Activated CD8-positive, alpha-beta T cell treated with anti-CD3 and anti-CD28 coated beads for 36 hours (primary cell): Measurements from ENCODE around the gene UBASH3A. TPM values are rescaled to one million over a fixed set of nuclear protein-coding genes. Genes with fewer than 3 reads are reported as not detected.
A peak's percentile ranks its signal among the peaks of the same experiment; 100 is the strongest.

Experiments
- ATAC-seq: fragments of 200-7000 bp; cut with Tn5 transposase; one replicate; pipeline ENCODE4 v1.10.0; 2021; ENCODE audit warnings: mild to moderate bottlenecking, moderate library complexity
- CTCF ChIA-PET: fragments of 350-600 bp; sonication (Branson Sonifier 250); formaldehyde crosslinking; loops from one replicate; lab custom pipeline; 2021; ENCODE audit warnings: antibody characterized with exemption; lab: Charles Lee
- POLR2A ChIA-PET: fragments of 350-600 bp; sonication (Branson Sonifier 250); formaldehyde crosslinking; loops from one replicate; lab custom pipeline; 2021; ENCODE audit warnings: antibody characterized with exemption; lab: Charles Lee
- DNase-seq: peaks from one replicate; pipeline ENCODE4 v3.0.0-alpha.2; 2020
- H3K27ac Mint-ChIP-seq: one replicate; pipeline ENCODE4 v1.8.0; 2021; ENCODE audit warnings: mild to moderate bottlenecking, mixed read lengths
- H3K27me3 Mint-ChIP-seq: one replicate; pipeline ENCODE4 v1.8.0; 2021; ENCODE audit warnings: mixed read lengths
- H3K36me3 Mint-ChIP-seq: one replicate; pipeline ENCODE4 v1.8.0; 2021; ENCODE audit warnings: low read depth, mixed read lengths
- H3K4me1 Mint-ChIP-seq: one replicate; pipeline ENCODE4 v1.8.0; 2021; ENCODE audit warnings: low read depth, mixed read lengths
- H3K4me3 Mint-ChIP-seq: one replicate; pipeline ENCODE4 v1.8.0; 2021; ENCODE audit warnings: mild to moderate bottlenecking, moderate library complexity, mixed read lengths
- H3K9me3 Mint-ChIP-seq: one replicate; pipeline ENCODE4 v1.8.0; 2021; ENCODE audit warnings: mixed read lengths
- intact Hi-C: fragments of 100-400 bp; cut with micrococcal nuclease; formaldehyde crosslinking; loops from one replicate; pipeline ENCODE4 v1.10.0; 2022
- total RNA-seq, 2 experiments: library from RNA; stranded (reverse); gene quantifications; one replicate each; pipeline ENCODE4 v1.2.3, GENCODE V29; 2021
- TF ChIP-seq, protein P1 (sequence below): fragments of 200-600 bp; IDR thresholded peaks from one replicate; pipeline ENCODE4 v1.8.0; 2022; ENCODE audit warnings: antibody characterized with exemption, mild to moderate bottlenecking

Gene UBASH3A
- total RNA-seq, 2 experiments from 2014 or later: 48.7 to 52.9 TPM

DNA sequence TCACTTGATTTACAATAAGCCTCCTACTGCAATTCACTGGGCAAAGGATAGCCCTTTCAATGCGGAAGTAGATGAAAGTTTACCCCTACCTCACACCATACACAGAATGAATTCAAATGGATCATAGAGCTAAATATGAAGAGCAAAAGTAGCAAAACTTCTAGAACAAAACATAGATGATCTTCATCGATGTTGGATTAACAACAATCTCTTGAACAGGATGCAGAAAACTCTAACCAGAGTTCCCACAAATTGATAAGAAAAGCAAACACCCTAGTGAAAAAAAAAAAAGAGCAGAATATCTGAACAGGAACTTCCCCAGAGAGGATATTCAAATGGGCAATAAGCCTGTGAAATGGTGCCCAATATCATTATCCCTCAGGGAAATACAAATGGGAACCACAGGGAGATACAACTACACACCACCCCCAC is 1.9 kb upstream of the UBASH3A start:
- ChIA-PET POLR2A (interaction anchor here (1.4 to 9.3 kb wide), 4 partner anchors 9 to 29 kb away, joined by 4 to 133 read pairs (median 65); no protein-coding TSS in a partner anchor), CTCF (interaction anchor here (4.5 kb wide), 1 partner anchor 8 kb away, joined by 23 read pairs; no protein-coding TSS in a partner anchor)
- Mint-ChIP-seq H3K36me3 (peaks cover 78% of the 10 kb centered on the region), H3K9me3 (peaks cover 8% of the 10 kb centered on the region), H3K27me3 (no peaks in the 10 kb centered on the region), H3K27ac (peak overlapping the region; percentile 87), H3K4me3 (peak overlapping the region; percentile 96), H3K4me1 (peaks cover 49% of the 10 kb centered on the region)
- DNase-seq (no peak), ATAC-seq (no peak)
- TF ChIP-seq, protein P1, sequence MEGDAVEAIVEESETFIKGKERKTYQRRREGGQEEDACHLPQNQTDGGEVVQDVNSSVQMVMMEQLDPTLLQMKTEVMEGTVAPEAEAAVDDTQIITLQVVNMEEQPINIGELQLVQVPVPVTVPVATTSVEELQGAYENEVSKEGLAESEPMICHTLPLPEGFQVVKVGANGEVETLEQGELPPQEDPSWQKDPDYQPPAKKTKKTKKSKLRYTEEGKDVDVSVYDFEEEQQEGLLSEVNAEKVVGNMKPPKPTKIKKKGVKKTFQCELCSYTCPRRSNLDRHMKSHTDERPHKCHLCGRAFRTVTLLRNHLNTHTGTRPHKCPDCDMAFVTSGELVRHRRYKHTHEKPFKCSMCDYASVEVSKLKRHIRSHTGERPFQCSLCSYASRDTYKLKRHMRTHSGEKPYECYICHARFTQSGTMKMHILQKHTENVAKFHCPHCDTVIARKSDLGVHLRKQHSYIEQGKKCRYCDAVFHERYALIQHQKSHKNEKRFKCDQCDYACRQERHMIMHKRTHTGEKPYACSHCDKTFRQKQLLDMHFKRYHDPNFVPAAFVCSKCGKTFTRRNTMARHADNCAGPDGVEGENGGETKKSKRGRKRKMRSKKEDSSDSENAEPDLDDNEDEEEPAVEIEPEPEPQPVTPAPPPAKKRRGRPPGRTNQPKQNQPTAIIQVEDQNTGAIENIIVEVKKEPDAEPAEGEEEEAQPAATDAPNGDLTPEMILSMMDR: no peak
- intact Hi-C loops: loop anchor here (5.0 kb wide), 1 partner anchor 40 kb away; no protein-coding TSS in a partner anchor

DNA sequence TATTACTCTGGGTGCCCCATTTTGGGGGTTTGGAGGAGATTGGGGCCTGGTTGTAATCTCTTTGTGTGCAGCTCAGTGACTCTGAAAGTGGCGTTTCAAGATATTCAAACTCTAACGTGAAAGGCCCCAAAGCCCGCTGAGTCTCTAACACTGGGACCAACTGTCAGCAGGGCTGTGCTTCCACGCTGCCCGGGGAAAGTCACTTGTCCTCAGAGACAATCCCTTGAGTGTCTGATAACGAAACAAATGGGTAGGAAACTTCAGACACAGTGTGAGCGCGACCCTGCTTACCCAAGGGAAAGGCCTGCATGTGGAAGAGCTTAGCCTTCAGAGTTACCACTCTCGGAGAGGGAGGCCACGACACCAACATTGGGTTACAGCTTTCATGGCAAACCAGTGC is 837 bp downstream of the UBASH3A start:
- TF ChIP-seq, protein P1: no peak
- DNase-seq (peak; percentile 33), ATAC-seq (no peak)
- H3K4me1 Mint-ChIP-seq: peaks cover 48% of the 10 kb centered on the region
- no peaks in the 10 kb centered on the region for H3K27me3 Mint-ChIP-seq
- H3K4me3 Mint-ChIP-seq: peak overlapping the region; percentile 96
- ChIA-PET POLR2A (interaction anchor here (0.7 to 9.3 kb wide), 23 partner anchors 11 to 216 kb away, joined by 3 to 133 read pairs (median 4); partner anchors contain the start of gene TFF1), CTCF (interaction anchor here (0.7 to 4.5 kb wide), 16 partner anchors 8 to 135 kb away, joined by 3 to 46 read pairs (median 4); no protein-coding TSS in a partner anchor)
- H3K27ac Mint-ChIP-seq: peak overlapping the region; percentile 93
- peaks cover 73% of the 10 kb centered on the region for H3K36me3 Mint-ChIP-seq
- intact Hi-C loops: loop anchor here (5.0 kb wide), 1 partner anchor 38 kb away; no protein-coding TSS in a partner anchor
- peaks cover 8% of the 10 kb centered on the region for H3K9me3 Mint-ChIP-seq

DNA sequence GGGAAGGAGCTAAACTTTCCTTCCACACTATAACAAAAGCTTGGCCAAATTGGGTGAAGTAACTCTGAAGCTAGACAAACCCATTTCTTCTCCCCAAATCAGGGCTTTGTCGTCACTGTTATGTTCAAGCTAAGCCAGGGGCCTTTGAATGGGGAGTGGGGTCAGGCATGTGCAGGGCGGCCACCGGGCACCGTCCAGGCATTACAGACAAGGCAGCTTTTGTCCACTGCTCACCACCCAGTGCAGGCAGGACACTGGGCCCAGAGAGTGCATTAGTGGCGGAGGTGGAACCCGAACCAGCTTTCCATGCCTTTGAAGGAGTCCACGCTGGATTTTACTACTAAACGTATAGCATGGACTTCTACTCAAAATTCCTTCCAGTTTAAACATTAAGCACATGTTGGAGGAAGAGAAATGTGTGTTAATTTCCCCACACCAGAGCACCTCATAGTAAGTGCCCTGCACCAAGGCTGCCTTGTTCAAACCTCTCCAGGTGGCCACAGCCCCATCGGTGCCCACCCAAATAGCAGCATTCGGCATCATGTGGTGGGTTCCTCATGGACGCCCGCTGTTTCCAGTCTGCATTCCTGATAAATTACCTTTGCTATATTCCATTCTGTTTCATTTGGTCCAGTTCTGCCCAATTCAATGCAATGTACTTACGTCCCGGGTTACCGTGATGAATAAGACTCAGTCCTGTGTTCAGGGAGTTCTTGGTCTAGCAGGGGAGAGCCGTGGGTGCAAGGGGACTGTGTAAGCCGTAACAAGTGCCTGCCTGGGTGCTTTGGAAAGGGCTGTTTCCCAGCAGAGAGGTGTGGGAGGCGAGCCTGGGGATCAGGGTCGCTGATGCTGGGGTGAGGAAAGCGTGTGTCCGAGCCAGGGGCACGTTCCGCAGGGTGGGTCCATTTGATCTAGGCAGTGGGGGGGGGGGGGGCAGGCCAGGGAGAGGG is 1.6 kb downstream of the UBASH3A start:
- H3K9me3 Mint-ChIP-seq: peaks cover 8% of the 10 kb centered on the region
- ATAC-seq (peak; percentile 19), DNase-seq (peak; percentile 54)
- H3K4me3 Mint-ChIP-seq: peak overlapping the region; percentile 96
- peaks cover 51% of the 10 kb centered on the region for H3K4me1 Mint-ChIP-seq
- ChIA-PET POLR2A (interaction anchor here (0.7 to 9.3 kb wide), 21 partner anchors 10 to 168 kb away, joined by 3 to 133 read pairs (median 4); partner anchors contain the start of gene TFF1), CTCF (interaction anchor here (1.1 to 4.5 kb wide), 12 partner anchors 7 to 134 kb away, joined by 3 to 46 read pairs (median 8); no protein-coding TSS in a partner anchor)
- peak overlapping the region; percentile 93 for H3K27ac Mint-ChIP-seq
- H3K27me3 Mint-ChIP-seq: no peaks in the 10 kb centered on the region
- TF ChIP-seq, protein P1: no peak
- peaks cover 71% of the 10 kb centered on the region for H3K36me3 Mint-ChIP-seq
- intact Hi-C loops: no loop called here

DNA sequence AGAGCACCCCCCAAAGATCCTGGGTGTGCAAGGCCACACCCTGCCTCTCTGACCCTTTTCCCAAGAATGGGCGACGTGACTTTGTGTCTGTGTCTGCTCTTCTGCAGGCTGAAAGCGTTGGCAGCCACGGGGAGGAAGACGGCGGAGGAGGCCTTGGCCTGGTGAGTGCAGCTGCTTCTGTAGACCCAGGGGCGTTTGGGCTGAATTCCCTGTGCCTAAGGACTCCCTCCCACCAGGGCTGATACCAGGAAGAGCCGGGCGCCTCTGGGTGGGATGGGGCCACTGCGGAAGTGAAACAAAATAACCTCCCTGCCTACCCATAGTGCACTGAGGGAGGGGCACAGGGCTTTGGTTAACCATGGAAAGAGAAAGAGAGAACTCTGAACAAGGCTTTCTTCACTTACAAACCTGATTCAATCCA is 2.5 kb downstream of the UBASH3A start:
- ATAC-seq: peak; percentile 73
- intact Hi-C loops: no loop called here
- H3K4me3 Mint-ChIP-seq: peak overlapping the region; percentile 96
- peaks cover 69% of the 10 kb centered on the region for H3K36me3 Mint-ChIP-seq
- H3K27ac Mint-ChIP-seq: peak overlapping the region; percentile 93
- H3K9me3 Mint-ChIP-seq: peaks cover 8% of the 10 kb centered on the region
- POLR2A ChIA-PET: interaction anchor here (1.0 to 9.3 kb wide), 7 partner anchors 10 to 40 kb away, joined by 4 to 133 read pairs (median 12); partner anchors contain the start of gene TFF1
- H3K4me1 Mint-ChIP-seq: peaks cover 45% of the 10 kb centered on the region
- CTCF ChIA-PET: interaction anchor here (1.5 kb wide), 1 partner anchor 32 kb away, joined by 7 read pairs; no protein-coding TSS in a partner anchor
- H3K27me3 Mint-ChIP-seq: no peaks in the 10 kb centered on the region
- peak; percentile 84 for DNase-seq
- TF ChIP-seq, protein P1: no peak
